Lower leg skin (tissue), 4 donors: ENCODE data around the gene UBXN10. TPM values are rescaled to one million over a fixed set of nuclear protein-coding genes. Genes with fewer than 3 reads are reported as not detected.

Source experiments
- DNase-seq, 2 donors: peaks; one replicate each; pipeline ENCODE4 v3.0.0-alpha.2; 2019; ENCODE audit warnings: low spot score in 2 of 2
- H3K4me3 ChIP-seq: fragments of 200-600 bp; sonication (generic); 2 replicates; pipeline ENCODE4 v1.5.1; 2017; ENCODE audit warnings: mild to moderate bottlenecking, low read depth; ENCODE audit not compliant: poor library complexity, severe bottlenecking
- POLR2A ChIP-seq, 2 donors: fragments of 450-650 bp; IDR thresholded peaks; one replicate each; pipeline ENCODE4 v1.6.1; 2016 to 2017; ENCODE audit warnings: antibody characterized with exemption in 2 of 2, mild to moderate bottlenecking in 1 of 2, moderate library complexity in 1 of 2
- WGBS, 2 donors: methylation state at CpG; one replicate each; pipeline ENCODE4 v1.1.5; 2018; 5-methylcytosine and 5-hydroxymethylcytosine counted together
- intact Hi-C: fragments of 100-400 bp; cut with DNase I; formaldehyde crosslinking; loops from one replicate; pipeline ENCODE4 v1.15.0; 2023; ENCODE audit warnings: low total_unique reads
- total RNA-seq, 4 donors: library from RNA; depleted of rRNA; stranded (reverse); fragments of >200 nt; gene quantifications; one replicate each; pipeline ENCODE4 v1.1.0, GENCODE V29; 2016
- TF ChIP-seq, protein P1 (sequence below), 3 donors: fragments of 450-650 bp; IDR thresholded peaks; one replicate each; pipeline ENCODE4 v1.5.1; 2016; ENCODE audit warnings: antibody characterized with exemption in 3 of 3, mild to moderate bottlenecking in 3 of 3, moderate library complexity in 2 of 3

Gene UBXN10
- total RNA-seq, 4 donors from 2014 or later: 0.12 to 0.91 (median 0.81) TPM; not detected in 1

DNA sequence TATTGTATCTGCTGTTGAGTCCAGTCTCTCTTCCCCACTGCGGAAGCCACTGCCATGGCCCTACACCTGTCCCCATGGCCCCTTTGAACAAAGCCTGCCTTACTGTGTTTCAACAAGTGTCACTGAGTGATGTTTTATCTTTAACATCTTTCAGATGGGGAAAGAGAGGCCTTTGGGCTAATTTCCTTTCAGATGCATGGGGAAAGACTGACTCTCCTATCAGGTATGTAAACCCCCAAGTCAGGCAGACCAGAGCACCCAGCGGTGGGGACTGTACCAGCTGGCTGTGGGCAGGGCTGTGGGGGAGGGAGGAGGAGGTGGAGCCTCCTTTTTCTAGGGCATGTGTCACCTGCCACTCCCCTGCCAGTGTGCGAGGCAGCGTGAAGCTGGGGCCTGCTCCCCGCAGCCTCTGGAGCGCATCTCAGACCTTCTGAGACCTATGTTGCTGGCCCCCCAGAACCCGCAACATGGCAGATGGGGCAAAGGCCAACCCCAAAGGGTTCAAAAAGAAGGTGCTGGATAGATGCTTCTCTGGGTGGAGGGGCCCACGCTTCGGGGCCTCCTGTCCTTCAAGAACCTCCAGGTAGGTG lies 46.8 kb upstream of the UBXN10 start, which contains the start of gene PLA2G2F:
TSS of gene PLA2G2F (plus strand) at position 363 of the 590 bp plus-strand sequence. CDS start at position 468, 105 bp downstream.
- TF ChIP-seq, protein P1, sequence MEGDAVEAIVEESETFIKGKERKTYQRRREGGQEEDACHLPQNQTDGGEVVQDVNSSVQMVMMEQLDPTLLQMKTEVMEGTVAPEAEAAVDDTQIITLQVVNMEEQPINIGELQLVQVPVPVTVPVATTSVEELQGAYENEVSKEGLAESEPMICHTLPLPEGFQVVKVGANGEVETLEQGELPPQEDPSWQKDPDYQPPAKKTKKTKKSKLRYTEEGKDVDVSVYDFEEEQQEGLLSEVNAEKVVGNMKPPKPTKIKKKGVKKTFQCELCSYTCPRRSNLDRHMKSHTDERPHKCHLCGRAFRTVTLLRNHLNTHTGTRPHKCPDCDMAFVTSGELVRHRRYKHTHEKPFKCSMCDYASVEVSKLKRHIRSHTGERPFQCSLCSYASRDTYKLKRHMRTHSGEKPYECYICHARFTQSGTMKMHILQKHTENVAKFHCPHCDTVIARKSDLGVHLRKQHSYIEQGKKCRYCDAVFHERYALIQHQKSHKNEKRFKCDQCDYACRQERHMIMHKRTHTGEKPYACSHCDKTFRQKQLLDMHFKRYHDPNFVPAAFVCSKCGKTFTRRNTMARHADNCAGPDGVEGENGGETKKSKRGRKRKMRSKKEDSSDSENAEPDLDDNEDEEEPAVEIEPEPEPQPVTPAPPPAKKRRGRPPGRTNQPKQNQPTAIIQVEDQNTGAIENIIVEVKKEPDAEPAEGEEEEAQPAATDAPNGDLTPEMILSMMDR (IDR thresholded peaks at IDR 0.05): no peak
- TF ChIP-seq POLR2A (IDR thresholded peaks at IDR 0.05): no peak
- no peak for DNase-seq
- 89 to 90% methylated on average over 9 of the region's 9 CpGs for WGBS, 2 donors
- intact Hi-C loops: no loop called here
- H3K4me3 ChIP-seq: no peak within 1 kb of the TSS

DNA sequence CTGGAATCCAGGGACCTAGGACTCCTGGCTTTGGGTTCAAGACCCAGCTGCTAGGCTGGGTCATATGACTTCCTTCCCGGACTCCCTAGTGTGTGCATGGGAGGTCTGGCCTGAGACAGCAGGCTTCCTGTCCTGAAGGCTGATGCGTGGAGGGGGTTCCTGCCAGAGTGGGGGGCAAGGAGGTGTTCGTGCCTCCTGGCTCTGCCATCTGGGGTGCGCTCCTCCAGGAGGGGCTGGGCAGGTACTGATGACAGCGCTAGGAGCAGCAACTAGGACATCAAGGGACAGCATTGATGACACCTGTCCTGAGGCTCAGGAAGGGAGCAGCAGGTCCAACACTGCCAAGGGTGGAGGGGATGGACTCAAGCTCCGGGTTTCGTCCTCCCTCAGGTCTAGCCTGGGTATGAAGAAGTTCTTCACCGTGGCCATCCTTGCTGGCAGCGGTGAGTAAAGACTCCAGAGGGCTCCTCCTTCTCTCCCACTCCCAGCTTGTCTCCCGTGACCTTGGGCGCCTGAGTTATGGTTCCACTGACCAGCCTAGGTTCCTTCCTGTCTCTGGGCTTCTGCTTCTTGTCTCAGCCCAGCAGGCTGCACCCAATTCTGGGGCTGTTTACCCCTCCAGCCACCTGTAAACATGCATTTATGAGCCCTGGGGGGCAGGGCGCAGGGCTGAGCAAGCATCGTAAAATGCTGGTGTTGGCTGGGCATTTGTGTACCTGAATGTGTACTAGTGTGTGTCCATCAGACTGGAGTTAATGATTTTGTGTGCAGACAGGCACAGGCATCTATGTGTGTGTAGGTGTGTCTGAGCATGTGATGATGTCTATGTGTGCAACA lies 45.9 kb upstream of the UBXN10 start:
- DNase-seq: no peak
- intact Hi-C loops: no loop called here
- 85 to 86% methylated on average over 10 to 13 of the region's 13 CpGs for WGBS, 2 donors
- no peak for TF ChIP-seq POLR2A (IDR thresholded peaks at IDR 0.05)
- TF ChIP-seq, protein P1 (IDR thresholded peaks at IDR 0.05): no peak
- H3K4me3 ChIP-seq: no peak overlapping the region

DNA sequence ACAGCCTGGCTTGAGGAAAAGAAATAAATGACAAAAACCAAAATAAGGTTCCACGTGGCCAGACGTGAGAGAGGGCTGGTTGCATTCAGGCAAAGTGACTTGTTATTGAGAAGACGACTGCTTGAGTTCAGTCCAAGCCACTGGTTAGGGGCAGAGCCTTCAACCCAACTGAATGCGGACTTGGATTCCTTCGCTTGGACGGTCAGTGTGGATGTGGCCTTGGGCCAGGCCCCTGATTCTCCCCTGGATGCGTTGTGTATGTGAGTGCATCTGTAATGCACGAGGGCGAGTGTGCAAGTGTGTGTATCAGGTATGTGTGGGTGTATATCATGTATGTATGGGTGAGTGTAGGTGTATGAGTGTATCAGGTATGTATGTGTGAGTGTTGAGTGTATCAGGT lies 44.9 kb upstream of the UBXN10 start:
- intact Hi-C loops: no loop called here
- TF ChIP-seq, protein P1 (IDR thresholded peaks at IDR 0.05): no peak
- TF ChIP-seq POLR2A (IDR thresholded peaks at IDR 0.05): no peak
- DNase-seq: no peak
- WGBS, 2 donors: 89% methylated on average over 9 of the region's 9 CpGs
- no peak overlapping the region for H3K4me3 ChIP-seq

DNA sequence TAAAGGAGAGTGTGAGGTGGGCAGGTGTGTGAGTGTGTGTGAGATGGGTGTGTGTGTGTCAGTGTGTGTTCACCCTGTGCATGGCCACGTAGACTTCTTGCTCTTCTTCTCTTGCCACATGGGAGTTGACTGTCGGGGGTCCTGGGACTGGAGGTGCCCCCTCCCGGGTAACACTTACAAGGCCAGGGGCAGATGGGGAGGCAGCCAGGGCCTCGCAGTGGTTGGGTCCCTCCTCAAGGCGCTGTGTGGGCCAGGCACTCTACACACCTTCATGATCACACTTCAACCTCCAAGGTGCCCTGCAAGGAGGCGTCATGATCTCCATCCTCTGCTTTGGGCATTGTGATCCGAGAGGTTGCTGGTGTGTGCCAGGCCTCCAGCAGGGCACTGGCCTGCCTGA lies 44.4 kb upstream of the UBXN10 start:
- TF ChIP-seq, protein P1 (IDR thresholded peaks at IDR 0.05): no peak
- TF ChIP-seq POLR2A (IDR thresholded peaks at IDR 0.05): no peak
- WGBS, 2 donors: 90 to 92% methylated on average over 7 of the region's 7 CpGs
- H3K4me3 ChIP-seq: no peak overlapping the region
- intact Hi-C loops: no loop called here
- DNase-seq: no peak

DNA sequence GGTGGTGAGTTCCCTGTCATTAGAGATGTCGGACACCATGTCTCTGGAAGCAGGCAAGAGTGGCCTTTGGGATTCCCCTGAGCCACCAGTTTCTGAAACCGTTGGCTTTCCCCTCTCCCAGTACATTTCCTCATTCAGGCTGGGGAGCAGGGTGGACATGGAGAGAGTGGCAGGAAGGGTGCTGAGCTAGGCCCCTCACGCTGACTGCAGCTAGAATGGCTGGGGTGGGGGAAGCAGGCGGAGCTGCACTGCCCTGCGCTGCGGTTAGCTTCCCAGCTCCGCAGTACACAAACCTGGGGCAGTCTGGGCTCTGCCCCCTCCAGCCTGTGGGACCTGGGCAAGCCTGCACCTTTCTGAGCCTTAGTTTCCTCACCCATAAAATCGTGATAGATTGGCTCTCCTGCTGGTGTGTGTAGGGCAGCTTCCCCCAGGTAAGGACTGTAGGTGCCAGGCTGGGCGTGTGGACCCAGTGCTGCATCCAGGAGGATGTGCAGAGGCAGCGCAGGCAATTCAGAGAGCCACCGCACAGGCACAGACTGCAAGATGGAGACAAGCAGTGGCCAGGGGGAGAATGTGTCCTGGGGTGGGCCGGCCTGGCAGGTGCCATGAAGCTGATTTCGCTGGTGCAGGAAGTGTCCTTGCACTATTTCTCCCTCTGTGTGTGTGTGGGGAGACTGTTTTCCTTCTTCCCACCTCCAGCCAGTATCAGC lies 43.7 kb upstream of the UBXN10 start:
- H3K4me3 ChIP-seq: no peak overlapping the region
- WGBS, 2 donors: 84 to 86% methylated on average over 13 of the region's 13 CpGs
- intact Hi-C loops: no loop called here
- TF ChIP-seq POLR2A (IDR thresholded peaks at IDR 0.05): no peak
- TF ChIP-seq, protein P1 (IDR thresholded peaks at IDR 0.05): no peak
- DNase-seq: no peak
